HepG2 (cell line): ENCODE measurements around the gene RMND5A. TPM values are rescaled to one million over a fixed set of nuclear protein-coding genes. Genes with fewer than 3 reads are reported as not detected.

Source experiments
- ATAC-seq: fragments of 200-7000 bp; cut with Tn5 transposase; 3 replicates; pipeline ENCODE4 v1.9.1; 2020; ENCODE audit warnings: mild to moderate bottlenecking, moderate library complexity
- BruUV-seq: library from RNA; stranded (reverse); fragments of 400-500 nt; replicated peaks from 2 replicates; lab custom pipeline; 2021; lab: Mats Ljungman, UMichigan
- CTCF ChIA-PET: fragments of 300-600 bp; formaldehyde crosslinking; extraction: SDS; loops from one replicate; lab custom pipeline; 2021; ENCODE audit warnings: low total read pairs, inconsistent platforms, low intra/inter-chr PET ratio; lab: Yijun Ruan, JAX
- POLR2A ChIA-PET: fragments of 350-600 bp; sonication (Branson Sonifier 250); formaldehyde crosslinking; loops from one replicate; lab custom pipeline; 2020; ENCODE audit warnings: antibody characterized with exemption, inconsistent platforms; lab: Yijun Ruan, JAX
- DNase-seq: peaks from one replicate; pipeline ENCODE4 v3.0.0-alpha.2; 2015; ENCODE audit warnings: low spot score
- FAIRE-seq: peaks from 3 replicates; lab custom pipeline; 2011; peaks lifted over from hg19 to GRCh38; lab: Jason Lieb, UNC
- H2AFZ ChIP-seq: one replicate; pipeline ENCODE4 v1.6.1; 2011; ENCODE audit warnings: low read length, inconsistent platforms
- H3K27ac ChIP-seq: fragments of 300-600 bp; 3 replicates; pipeline ENCODE4 v1.8.0; 2011; ENCODE audit warnings: mixed run types, mild to moderate bottlenecking, mixed read lengths, low read length, inconsistent platforms; ENCODE audit not compliant: insufficient read depth; ENCODE audit errors: extremely low read length
- H3K27me3 ChIP-seq, 2 experiments: fragments of 200-600 bp in 1 of 2; 2 replicates in 1 of 2; 3 replicates in 1 of 2; pipeline versions ENCODE4 v1.6.0 to v1.8.0; 2011; ENCODE audit warnings: low read length in 2 of 2, mild to moderate bottlenecking in 2 of 2, moderate library complexity in 2 of 2, inconsistent platforms in 1 of 2; ENCODE audit not compliant: insufficient read depth in 2 of 2, control insufficient read depth in 1 of 2
- H3K36me3 ChIP-seq, 2 experiments: fragments of 200-600 bp in 1 of 2; replicated peaks in 1 of 2; 2 replicates in 1 of 2; 3 replicates in 1 of 2; pipeline versions ENCODE4 v1.5.1 to v1.8.0; 2011; ENCODE audit warnings: low read length in 2 of 2, inconsistent platforms in 1 of 2; ENCODE audit not compliant: insufficient read depth in 2 of 2, control insufficient read depth in 1 of 2
- H3K4me1 ChIP-seq: 2 replicates; pipeline ENCODE4 v1.5.1; 2012; ENCODE audit warnings: low read length, inconsistent platforms; ENCODE audit not compliant: insufficient read depth
- H3K4me2 ChIP-seq: 2 replicates; pipeline ENCODE4 v1.6.0; 2011; ENCODE audit warnings: low read depth, low read length, inconsistent platforms
- H3K4me3 ChIP-seq, 3 experiments: fragments of 200-600 bp in 1 of 3; sonication (generic), shearing (Covaris generic) in 1 of 3; replicated peaks in 1 of 3; 2 replicates each; pipeline ENCODE4 v1.5.1; 2011 to 2016; ENCODE audit warnings: low read length in 3 of 3, inconsistent platforms in 2 of 3, low read depth in 2 of 3, mild to moderate bottlenecking in 2 of 3, control low read depth in 1 of 3, mixed read lengths in 1 of 3; ENCODE audit not compliant: insufficient read depth in 1 of 3
- H3K79me2 ChIP-seq: one replicate; pipeline ENCODE4 v1.6.1; 2011; ENCODE audit warnings: low read length, inconsistent platforms; ENCODE audit not compliant: insufficient read depth
- H3K9ac ChIP-seq: 2 replicates; pipeline ENCODE4 v1.6.0; 2011; ENCODE audit warnings: mild to moderate bottlenecking, low read depth, low read length, inconsistent platforms; ENCODE audit not compliant: insufficient read depth
- H3K9me3 ChIP-seq: 2 replicates; pipeline ENCODE4 v1.5.1; 2012; ENCODE audit warnings: mild to moderate bottlenecking, low read length
- H4K20me1 ChIP-seq: 2 replicates; pipeline ENCODE4 v1.6.0; 2011; ENCODE audit warnings: inconsistent platforms, mild to moderate bottlenecking, low read length, moderate library complexity; ENCODE audit not compliant: insufficient read depth
- ADNP ChIP-seq: sonication (generic); formaldehyde crosslinking; IDR thresholded peaks from 2 replicates; pipeline ENCODE4 v1.4.0; 2020; ENCODE audit warnings: missing genetic modification reagents
- FOXP1 ChIP-seq, 2 experiments: fragments of 450-650 bp in 1 of 2; IDR thresholded peaks; 2 replicates each; pipeline ENCODE4 v1.6.1; 2017 to 2018; ENCODE audit warnings: antibody characterized with exemption in 1 of 2
- JUND ChIP-seq: sonication (generic); formaldehyde crosslinking; IDR thresholded peaks from 2 replicates; pipeline ENCODE4 v1.8.0; 2022; ENCODE audit warnings: mild to moderate bottlenecking, missing genetic modification reagents
- SOX13 ChIP-seq, 3 experiments: fragments of 450-650 bp in 1 of 3; sonication (generic) in 1 of 3; formaldehyde crosslinking in 1 of 3; IDR thresholded peaks in 2 of 3; conservative IDR thresholded peaks in 1 of 3; 2 replicates each; pipeline versions ENCODE4 v1.5.0 to v1.6.1; 2016 to 2020; ENCODE audit warnings: antibody characterized with exemption in 1 of 3, mild to moderate bottlenecking in 1 of 3, missing compliant biosample characterization in 1 of 3, missing genetic modification reagents in 1 of 3, moderate library complexity in 1 of 3
- TBX3 ChIP-seq: fragments of 450-650 bp; IDR thresholded peaks from 2 replicates; pipeline ENCODE4 v1.6.1; 2017; ENCODE audit warnings: antibody characterized with exemption, mild to moderate bottlenecking, inconsistent platforms, borderline replicate concordance
- TSC22D2 ChIP-seq: sonication (generic); formaldehyde crosslinking; IDR thresholded peaks from 2 replicates; pipeline ENCODE4 v1.5.1; 2020; ENCODE audit warnings: missing genetic modification reagents, mild to moderate bottlenecking, borderline replicate concordance
- ZBTB3 ChIP-seq: sonication (generic); formaldehyde crosslinking; IDR thresholded peaks from 2 replicates; pipeline ENCODE4 v1.4.0; 2020; ENCODE audit warnings: low read depth, mild to moderate bottlenecking, moderate library complexity, missing genetic modification reagents, borderline replicate concordance
- ZNF530 ChIP-seq: sonication (generic); formaldehyde crosslinking; IDR thresholded peaks from 2 replicates; pipeline ENCODE4 v1.5.0; 2020; ENCODE audit warnings: low read depth, mild to moderate bottlenecking, missing genetic modification reagents
- ZNF562 ChIP-seq: sonication (generic); formaldehyde crosslinking; IDR thresholded peaks from 2 replicates; pipeline ENCODE4 v1.8.0; 2022; ENCODE audit warnings: missing genetic modification reagents, borderline replicate concordance
- ZNF564 ChIP-seq: sonication (generic); formaldehyde crosslinking; IDR thresholded peaks from 2 replicates; pipeline ENCODE4 v1.8.1; 2023; ENCODE audit warnings: mild to moderate bottlenecking, missing genetic modification reagents
- ZNF749 ChIP-seq: sonication (generic); formaldehyde crosslinking; IDR thresholded peaks from 2 replicates; pipeline ENCODE4 v1.8.0; 2022; ENCODE audit warnings: mild to moderate bottlenecking, missing genetic modification reagents, moderate library complexity, borderline replicate concordance
- WGBS: methylation state at CpG from one replicate; pipeline ENCODE4 v1.1.6; 2017; ENCODE audit warnings: low lambda C conversion rate; 5-methylcytosine and 5-hydroxymethylcytosine counted together
- in situ Hi-C: cut with HindIII; loops from 2 replicates; pipeline ENCODE4 v1.10.0; 2017; ENCODE audit warnings: low pct_unique_long_range_greater_than_20kb; ENCODE audit not compliant: extremely low pct_ligation_motif_present
- intact Hi-C: fragments of 100-400 bp; cut with micrococcal nuclease; formaldehyde crosslinking; loops from one replicate; pipeline ENCODE4 v1.10.0; 2022; ENCODE audit not compliant: unreplicated experiment
- polyA plus RNA-seq, 8 experiments: library from polyadenylated mRNA; depleted of rRNA in 3 of 8; stranded (reverse) in 7 of 8; unstranded in 1 of 8; fragments of >200 nt; fragmentation: Illumina TruSeq in 4 of 8; extraction: Trizol in 4 of 8; gene quantifications; 2 replicates each; pipeline versions ENCODE4 v1.2.1 to v1.2.3, GENCODE V29; 2011 to 2016; ENCODE audit warnings: low read depth in 4 of 8, missing spikeins in 1 of 8, mixed read lengths in 1 of 8; ENCODE audit not compliant: insufficient read depth in 1 of 8
- total RNA-seq, 5 experiments: library from RNA; depleted of rRNA; stranded (reverse); fragments of >200 nt; fragmentation: Illumina TruSeq; extraction: Trizol; gene quantifications; 2 replicates each; pipeline ENCODE4 v1.2.3, GENCODE V29; 2016; ENCODE audit warnings: low read depth in 1 of 5
- TF ChIP-seq, protein P1 (sequence below): sonication (generic); formaldehyde crosslinking; IDR thresholded peaks from 2 replicates; pipeline ENCODE4 v1.5.1; 2020; ENCODE audit warnings: mild to moderate bottlenecking, missing genetic modification reagents
- TF ChIP-seq, protein P2 (sequence below): sonication (generic); formaldehyde crosslinking; IDR thresholded peaks from 2 replicates; pipeline ENCODE4 v1.8.1; 2023; ENCODE audit warnings: mild to moderate bottlenecking, missing genetic modification reagents

RMND5A gene
- total and polyA plus RNA-seq, 2 of the 13 experiments (the other 11 are each of a cell fraction or from before 2014, with no cell fraction given) = 31.0 to 66.4 TPM

DNA sequence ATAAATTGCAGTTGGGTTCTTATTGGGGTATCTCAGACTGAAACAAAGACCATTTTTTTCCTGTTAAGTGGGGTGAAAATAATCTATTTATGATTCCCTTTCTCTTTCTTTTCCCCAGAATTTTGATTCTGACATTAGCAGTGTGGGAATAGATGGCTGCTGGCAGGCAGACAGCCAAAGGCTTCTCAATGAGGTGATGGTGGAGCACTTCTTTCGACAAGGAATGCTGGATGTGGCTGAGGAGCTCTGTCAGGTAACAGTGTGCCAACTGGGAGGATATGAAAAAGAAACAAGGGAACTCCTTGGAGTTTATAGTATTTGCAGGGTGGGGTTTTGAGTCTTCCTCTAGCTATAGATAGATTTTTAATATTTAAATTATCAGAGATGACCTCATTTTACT, 31.7 kb downstream of the RMND5A start:
- Histone ChIP-seq H3K4me1 (no peaks in the 10 kb centered on the region), H3K9me3 (peaks cover 13% of the 10 kb centered on the region), H3K36me3 (peaks cover 16 to 80% of the 10 kb centered on the region in 2 experiments), H3K27ac (no peak overlapping the region), H3K4me2 (no peak overlapping the region), H3K79me2 (peaks cover 35% of the 10 kb centered on the region), H3K9ac (no peak overlapping the region), H2AFZ (no peak overlapping the region), H3K4me3 (no peak overlapping the region), H4K20me1 (peaks cover 5% of the 10 kb centered on the region; the same call in 1 of the 2 replicates), H3K27me3 (no peaks in the 10 kb centered on the region)
- no TSS peak for BruUV-seq
- ChIA-PET CTCF (no interaction called here), POLR2A (no interaction called here)
- no peak for DNase-seq
- in situ Hi-C loops (no loop called here), intact Hi-C loops (no loop called here)
- no peak for FAIRE-seq
- TF ChIP-seq SOX13 (IDR thresholded peaks at IDR 0.05) (no peak), SOX13 (CRISPR knock-in tag; conservative IDR thresholded peaks at IDR 0.05 in 1 of 2, IDR thresholded peaks at IDR 0.05 in 1 of 2) (no peak), ZNF530 (CRISPR knock-in tag) (no peak), ZBTB3 (CRISPR knock-in tag) (no peak), JUND (CRISPR knock-in tag) (no peak), ZNF562 (no peak), ZNF749 (no peak), TBX3 (no peak), ADNP (CRISPR knock-in tag) (no peak), TSC22D2 (no peak), ZNF564 (no peak), FOXP1 (IDR thresholded peaks at IDR 0.05) (no peak), FOXP1 (CRISPR knock-in tag; IDR thresholded peaks at IDR 0.05) (no peak)
- TF ChIP-seq, protein P1, sequence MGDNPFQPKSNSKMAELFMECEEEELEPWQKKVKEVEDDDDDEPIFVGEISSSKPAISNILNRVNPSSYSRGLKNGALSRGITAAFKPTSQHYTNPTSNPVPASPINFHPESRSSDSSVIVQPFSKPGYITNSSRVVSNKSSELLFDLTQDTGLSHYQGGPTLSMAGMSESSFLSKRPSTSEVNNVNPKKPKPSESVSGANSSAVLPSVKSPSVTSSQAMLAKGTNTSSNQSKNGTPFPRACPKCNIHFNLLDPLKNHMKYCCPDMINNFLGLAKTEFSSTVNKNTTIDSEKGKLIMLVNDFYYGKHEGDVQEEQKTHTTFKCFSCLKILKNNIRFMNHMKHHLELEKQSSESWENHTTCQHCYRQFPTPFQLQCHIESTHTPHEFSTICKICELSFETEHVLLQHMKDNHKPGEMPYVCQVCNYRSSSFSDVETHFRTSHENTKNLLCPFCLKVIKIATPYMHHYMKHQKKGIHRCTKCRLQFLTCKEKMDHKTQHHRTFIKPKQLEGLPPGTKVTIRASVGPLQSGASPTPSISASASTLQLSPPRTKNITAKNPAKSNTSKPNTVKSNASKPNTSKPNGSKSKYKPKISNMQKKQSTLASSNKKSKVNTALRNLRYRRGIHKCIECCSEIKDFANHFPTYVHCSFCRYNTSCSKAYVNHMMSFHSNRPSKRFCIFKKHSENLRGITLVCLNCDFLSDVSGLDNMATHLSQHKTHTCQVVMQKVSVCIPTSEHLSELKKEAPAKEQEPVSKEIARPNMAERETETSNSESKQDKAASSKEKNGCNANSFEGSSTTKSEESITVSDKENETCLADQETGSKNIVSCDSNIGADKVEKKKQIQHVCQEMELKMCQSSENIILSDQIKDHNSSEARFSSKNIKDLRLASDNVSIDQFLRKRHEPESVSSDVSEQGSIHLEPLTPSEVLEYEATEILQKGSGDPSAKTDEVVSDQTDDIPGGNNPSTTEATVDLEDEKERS (CRISPR knock-in tag) = no peak
- TF ChIP-seq, protein P2, sequence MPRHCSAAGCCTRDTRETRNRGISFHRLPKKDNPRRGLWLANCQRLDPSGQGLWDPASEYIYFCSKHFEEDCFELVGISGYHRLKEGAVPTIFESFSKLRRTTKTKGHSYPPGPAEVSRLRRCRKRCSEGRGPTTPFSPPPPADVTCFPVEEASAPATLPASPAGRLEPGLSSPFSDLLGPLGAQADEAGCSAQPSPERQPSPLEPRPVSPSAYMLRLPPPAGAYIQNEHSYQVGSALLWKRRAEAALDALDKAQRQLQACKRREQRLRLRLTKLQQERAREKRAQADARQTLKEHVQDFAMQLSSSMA (CRISPR knock-in tag) = no peak
- ATAC-seq = no peak
- WGBS = 100% methylated on average over 1 of the region's 1 CpG
